GM19452 (cell line): Measurements from ENCODE around the gene NOL3.
"Not testable (repeated sequence)": the region's sequence is repeated elsewhere in the genome, so short reads cannot be mapped to it uniquely, and the experiment has no call there.

Source experiments
- ATAC-seq: cut with Tn5 transposase; IDR thresholded peaks from one replicate; pipeline ENCODE4 v1.9.1; 2021; ENCODE audit not compliant: unreplicated experiment

Gene NOL3

GRCh38 chr16:67170168-67170948 is at the start of gene NOL3:
TSS of gene NOL3 (plus strand) at chr16:67170538.
- peak; percentile 34 for ATAC-seq

DNA sequence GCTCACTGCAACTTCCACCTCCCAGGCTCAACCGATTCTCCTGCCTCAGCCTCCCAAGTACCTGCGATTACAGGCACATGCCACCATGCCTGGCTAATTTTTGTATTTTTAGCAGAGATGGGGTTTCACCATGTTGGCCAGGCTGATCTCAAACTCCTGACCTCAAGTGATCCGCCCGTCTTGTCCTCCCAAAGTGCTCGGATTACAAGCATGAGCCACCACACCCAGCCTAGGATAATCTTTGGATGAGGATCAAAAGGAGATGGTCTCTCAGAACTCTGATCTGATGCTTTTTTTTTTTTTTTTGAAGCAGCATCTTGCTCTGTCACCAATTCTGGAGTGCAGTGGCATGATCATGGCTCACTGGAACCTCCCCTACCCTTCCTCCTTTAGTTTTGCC is 47.5 kb upstream of the NOL3 start:
- not testable (repeated sequence) for ATAC-seq

DNA sequence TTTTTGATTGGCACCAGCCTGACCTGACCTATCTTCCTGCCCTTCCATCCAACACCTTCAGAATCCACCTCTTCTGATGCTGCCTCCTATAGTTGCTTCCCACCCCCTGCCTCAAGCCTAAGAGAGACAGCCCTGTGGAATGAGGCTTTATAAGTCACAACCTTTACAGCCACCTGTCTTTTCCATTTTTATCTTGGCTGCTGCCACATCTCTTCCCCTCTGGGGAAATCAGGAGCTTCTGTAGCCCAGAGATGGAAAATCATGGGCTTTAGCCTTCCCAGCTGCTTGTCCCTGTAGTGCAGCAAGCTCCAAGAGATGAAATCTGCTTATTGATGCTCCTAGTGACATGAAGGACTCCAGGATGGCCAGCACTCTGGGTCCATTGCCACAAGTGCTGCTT is 41.9 kb upstream of the NOL3 start:
- ATAC-seq = no peak

- ATAC-seq = no peak
These were observed 41.5 kb upstream of the NOL3 start for GRCh38 chr16:67128887-67129286.

DNA sequence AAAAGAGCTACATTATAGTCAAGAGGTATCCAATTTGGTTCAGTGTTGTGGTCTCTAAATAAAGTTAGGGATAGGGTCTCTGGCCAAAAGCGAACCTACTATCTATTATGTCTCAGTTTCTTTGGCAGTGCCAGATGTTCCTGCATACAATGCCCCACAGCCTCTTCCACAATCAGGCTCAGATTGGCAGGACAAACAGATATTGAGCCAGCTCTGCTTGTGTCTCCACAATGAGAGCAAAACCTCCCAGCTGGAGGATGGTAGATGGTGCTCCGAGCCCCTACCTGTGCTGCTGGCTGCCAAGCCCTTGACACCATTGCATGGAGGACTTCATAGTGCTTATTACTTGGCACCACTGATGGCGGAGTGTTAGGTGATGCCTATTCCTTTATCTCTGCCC is 40.9 kb upstream of the NOL3 start:
- ATAC-seq = no peak

DNA sequence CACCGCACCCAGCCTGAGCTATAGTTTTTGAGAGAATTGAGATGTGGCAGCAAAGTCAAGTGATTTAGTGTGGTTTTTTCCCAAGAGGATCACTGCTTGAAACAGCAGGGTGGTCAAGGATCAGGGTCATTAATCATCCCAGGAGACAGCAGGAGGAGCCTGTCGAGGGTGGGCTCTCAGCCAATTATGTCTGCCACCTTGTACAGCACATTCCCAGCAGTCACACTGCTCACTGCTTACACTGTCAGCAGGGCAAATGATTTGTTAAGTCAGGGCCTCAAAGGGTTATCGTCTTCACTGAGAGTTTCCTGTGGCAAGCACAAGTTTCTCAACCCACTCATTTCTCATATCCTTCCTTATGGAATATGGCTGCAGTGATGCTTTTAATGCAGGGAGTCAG is 32.7 kb upstream of the NOL3 start:
- no peak for ATAC-seq

DNA sequence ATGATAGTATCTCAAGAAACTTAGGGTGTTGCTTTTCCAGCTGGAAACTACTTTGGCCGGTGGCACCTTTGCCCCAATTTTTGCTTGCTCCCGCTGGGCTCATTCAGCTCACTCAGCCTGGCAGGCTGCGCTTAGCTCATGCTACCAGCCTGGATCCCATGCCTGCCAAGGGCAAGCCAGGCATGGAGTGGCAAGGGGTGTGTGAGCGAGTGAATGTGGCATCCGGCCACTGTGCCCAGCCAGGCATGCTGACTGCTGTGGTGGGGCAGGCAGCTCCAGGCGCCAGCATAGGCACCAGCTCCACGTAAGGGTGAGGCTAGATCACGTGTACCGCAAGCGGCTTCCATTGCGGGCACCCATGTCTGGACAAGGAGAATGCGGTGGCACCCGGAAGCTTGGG is 28.9 kb upstream of the NOL3 start:
- no peak for ATAC-seq

DNA sequence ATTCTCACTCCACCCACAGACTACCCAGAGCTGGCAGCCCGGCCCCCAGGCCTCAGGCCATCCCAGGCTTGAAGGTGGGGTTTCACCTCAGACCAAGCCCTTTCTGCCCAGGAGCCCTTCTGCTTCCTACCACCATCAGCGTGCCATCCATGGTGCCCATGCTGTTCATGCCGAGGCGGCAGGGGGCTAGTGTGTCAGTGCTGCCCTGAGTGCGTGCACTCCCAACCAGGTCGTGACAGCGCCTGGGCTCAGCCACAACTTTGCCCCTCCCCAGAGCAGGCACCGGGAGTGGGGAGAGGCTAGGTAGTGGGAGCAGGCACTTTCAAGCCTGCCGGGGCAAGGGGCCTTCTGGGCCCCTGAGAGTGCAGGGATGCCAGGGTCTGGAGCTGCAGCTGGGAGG is 28.0 kb upstream of the NOL3 start:
- no peak for ATAC-seq

DNA sequence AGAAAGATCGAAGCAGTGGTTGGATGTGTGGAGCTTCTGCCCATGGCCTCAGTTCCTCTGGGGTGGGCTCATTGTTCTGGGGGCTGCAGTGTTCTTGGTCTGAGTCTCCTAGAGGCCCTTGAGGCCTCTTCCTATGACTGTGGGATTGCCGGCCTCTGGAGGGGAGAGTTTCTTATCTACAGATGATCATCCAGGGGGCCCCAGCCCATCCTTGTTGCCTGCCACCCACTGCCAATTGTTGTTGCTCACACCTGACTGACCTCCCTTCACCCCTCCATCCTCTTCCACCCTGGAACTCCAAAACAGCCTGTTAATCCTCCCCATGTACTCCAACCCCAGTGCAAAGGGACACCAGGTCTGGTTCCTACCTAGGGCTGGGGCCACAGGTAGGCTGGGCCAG is 25.4 kb upstream of the NOL3 start:
- no peak for ATAC-seq

DNA sequence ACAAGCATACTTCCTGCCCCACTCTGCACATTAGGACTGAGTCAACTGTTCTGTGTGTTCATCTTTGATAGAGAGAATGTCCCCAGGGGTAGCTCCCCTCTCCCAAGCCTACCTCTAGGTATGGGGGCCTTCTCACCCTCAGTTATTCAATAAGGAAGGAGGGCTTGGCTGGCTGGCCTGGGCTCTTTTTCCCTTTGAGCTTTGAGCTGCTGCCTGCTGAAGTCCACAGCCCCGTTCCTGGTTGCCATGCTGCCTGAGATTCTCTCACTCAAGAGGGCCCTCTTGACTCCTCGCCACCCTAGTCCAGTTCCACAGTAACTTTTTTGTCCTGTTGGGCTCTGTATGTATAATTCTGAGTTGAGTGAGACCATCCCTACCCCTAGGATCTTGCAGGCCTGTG is 24.6 kb upstream of the NOL3 start:
- ATAC-seq = no peak

DNA sequence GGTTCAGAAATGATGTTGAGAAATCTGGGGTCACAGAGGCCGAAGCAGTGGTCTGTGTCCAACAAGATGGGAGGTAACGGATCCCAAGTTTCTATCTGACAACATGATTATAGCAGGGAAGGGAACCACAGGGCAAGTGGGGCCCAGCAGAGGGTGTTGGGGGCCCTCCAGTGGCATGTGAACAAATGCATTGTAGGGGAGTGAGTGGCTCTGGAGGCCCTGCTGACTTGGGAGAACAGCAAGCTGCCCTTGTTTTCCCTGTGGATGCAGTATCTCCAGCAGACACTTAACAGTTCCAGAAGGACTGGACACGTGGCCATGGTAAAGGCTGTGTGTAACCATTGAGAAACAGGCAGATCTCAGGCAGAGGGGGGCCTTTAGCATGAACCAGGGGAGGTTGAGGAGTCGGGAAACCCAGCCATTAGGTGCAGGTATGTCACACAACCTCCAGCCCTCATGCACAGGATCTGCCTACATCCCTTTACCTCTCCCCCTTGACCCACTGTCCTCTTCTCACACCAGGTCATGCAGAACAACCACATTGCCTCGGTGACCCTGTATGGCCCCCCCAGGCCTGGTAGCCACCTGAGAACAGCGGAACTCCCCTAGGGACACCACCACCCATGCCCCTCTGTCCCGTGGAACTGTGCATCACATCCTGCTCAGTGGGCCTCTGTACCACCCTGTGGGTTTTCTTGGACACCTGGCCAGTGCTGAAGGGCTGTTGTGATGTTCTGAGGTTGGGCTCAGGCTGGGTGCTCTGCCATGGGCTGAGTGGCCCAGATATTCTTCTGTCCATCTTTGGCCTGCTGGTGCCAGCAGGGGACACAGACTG is 23.6 kb upstream of the NOL3 start:
- no peak for ATAC-seq

DNA sequence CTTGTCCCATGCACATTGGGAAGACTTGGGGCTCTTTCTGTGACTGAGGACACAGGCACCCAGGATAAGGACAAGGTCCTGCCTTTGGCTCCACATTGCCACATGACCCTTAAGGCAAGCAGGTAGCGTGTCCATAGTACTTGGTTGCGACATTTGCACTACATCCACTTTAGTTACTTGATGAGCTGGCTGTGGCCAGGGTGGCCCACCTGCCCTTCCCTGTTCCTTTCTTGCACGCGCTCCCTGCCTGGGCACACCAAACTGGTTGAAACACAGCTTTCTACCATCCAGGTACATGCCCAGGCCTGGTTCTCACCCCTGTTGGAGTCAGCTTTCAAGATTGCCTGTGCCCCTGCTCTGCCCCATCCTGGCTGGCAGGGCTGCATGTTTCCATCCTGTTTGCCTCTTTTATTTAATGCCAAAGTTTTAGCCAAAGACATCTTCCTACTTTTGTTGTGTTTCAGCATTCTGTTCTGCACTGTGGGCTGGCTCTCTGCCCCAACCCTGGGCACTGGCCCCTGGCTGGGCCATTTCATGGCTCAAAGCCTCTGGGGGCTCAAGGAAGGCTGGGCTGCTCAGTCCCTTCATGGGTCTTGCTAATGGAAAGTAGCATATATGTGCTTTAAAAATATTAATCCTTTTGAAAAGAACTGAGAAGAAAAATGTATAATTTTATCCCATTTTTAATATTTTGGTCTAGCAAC is 22.7 kb upstream of the NOL3 start:
- no peak for ATAC-seq

GRCh38 chr16:67148221-67148620 is 22.1 kb upstream of the NOL3 start:
- ATAC-seq = no peak

- ATAC-seq = no peak
These were observed 21.6 kb upstream of the NOL3 start for GRCh38 chr16:67148656-67149275.

- ATAC-seq = no peak
These were observed 20.9 kb upstream of the NOL3 start for GRCh38 chr16:67149276-67150046.

DNA sequence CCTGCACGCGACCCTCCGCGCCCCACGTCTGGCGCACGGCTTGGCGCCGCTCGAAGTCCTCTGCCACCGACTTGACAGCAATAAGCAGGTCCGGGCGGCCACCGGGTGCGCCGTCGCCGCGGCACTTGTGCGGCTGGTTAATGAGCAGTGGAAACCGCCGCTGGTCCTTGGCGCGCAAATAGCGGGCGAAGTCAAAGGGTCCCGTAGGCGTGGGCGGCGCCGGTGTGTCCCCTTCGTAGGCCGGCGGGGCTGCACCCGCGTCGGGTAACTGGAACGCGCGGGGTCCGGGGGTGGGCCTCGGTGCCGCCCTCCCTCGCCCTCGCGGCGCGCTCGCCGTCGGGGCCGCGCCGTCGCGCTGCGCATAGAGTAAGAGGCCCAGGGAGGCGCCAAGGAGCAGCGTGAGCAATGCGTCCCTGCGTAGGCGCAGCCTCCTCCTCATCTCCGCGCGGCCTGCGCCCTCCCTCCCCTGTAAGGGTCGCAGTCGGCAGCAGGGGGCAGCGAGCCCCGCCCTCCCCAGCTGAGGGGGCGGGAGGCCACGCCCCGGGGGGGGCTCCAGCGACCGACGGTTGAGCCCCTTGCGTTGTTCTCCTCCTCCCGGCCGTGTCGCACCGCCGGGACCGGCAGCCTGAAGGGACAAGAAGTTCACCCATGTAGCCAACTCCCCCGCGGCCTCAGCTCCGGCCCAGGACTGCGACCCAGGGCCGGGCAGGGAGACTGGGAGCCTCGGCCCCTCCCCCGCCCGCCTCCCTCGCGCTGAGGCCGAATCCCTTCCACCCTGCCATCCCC is 20.1 kb upstream of the NOL3 start:
- peak; percentile 44 for ATAC-seq

DNA sequence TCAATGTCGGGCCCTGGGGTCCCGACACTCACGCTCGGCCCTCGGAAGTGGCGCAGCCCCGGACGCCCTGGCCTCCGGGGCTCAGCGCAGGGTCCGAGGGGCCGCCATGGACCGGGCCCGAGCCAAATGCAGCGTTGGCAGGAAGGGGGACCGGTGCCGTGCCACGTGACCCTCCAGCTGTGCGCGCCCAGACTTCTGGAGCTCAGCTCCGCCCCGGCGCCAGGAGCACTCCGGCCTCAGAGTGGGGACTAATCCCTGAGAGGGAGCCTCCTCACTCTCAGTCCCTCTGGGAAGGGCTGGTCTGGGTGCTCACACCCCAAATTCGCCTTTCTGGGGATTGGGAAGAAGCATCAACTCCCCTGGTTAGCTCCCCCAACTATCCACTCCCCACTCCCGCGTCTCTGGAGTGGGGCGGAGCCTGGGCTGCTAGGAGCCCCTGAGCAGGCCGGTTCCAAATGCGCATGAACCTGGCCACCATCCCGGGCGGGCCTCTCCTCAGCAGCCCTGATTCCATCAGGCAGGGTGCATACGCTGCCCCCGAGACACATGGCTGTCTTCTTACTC is 19.4 kb upstream of the NOL3 start, which contains the start of gene B3GNT9:
Gene B3GNT9, minus strand, starts transcription at position 166 of the 564 bp plus-strand sequence. CDS start 513 bp downstream, outside the sequence.
- ATAC-seq = peak; percentile 64

DNA sequence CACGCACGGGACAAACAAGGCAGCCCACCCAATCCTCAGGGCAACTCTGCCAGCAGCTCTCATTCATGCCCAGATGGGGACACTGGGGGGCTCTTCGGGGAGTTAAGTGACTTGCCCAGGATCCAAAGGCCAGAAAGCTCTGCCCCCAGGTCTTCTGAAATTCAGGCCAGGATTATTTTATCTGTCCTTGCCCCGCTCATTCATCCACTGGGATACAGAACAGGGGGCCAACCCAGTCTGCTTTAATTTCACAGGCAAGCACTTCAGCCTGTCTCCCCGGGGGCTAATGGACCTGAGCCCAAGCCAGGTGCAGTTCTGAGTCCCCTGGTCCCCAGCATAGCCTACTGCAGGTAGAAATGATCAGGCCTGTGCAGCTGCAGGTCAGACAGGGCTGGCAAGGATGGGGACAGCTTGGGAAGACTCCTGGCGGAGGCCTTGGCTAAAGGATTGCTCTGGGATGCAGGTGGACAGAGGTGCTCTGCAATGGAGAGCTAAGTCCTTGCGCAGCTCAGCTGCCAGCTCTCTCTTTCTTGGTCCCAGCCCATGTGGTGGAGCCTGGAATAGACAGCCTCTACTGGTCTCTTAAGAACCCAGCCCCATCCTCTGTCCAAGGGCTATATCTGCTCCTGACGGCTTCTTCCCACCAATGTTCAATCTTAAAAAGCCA is 18.8 kb upstream of the NOL3 start:
- no peak for ATAC-seq
